ENCODE results near the gene SAMHD1.
"Not testable (repeated sequence)": the region's sequence is repeated elsewhere in the genome, so short reads cannot be mapped to it uniquely, and the experiment has no call there.

The SAMHD1 gene

GRCh38 chr20:36854348-36855240 is 96.9 kb downstream of the SAMHD1 start:
- no peak for DNase-seq (ENCODE audit: low read depth in 2 of 2)

DNA sequence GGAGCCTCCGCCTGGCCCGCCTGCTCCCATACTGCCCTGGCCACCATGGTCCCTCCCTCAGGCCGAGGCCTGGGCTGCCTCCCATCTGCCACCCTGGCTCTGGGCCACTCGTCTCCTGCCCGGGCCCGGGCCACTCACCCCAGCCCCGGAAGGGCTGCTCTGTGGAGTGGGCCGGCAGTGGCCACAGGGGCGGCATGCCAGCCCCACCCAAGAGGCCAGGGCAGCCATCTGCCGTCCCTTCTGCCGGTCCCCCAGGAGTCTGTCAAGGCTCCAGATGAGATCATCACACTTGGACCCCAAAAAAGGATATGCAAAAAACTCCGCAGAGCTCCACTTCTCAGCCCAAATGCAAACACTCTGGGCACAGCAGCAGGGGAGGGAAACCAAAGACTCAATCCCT is 99.3 kb downstream of the SAMHD1 start:
- DNase-seq (ENCODE audit: low read depth in 2 of 2): no peak

GRCh38 chr20:36851490-36851889 is 100.0 kb downstream of the SAMHD1 start:
- DNase-seq (ENCODE audit: low read depth in 2 of 2): no peak

DNA sequence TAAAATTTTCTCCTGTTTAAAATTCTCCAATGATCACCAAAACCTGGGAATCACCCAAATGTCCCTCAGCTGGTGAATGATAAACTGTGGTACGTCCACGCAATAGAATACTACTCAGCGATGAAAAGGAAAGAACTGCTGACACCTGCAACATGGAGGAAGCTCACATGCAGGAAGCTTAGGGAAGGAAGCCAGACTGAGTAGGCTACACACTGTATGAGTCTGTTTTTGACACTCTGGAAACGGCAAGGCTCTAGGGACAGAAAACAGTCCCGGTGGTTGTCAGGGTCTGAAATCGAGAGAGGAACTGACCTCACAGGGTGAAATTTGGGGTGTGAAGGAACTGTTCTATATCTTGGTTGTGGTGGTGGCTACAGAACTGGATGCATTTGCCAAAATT is 100.7 kb downstream of the SAMHD1 start:
- no peak for DNase-seq (ENCODE audit: low read depth in 2 of 2)

- no peak for DNase-seq (ENCODE audit: low read depth in 2 of 2)
Measured at GRCh38 chr20:36849333-36850065, 102.0 kb downstream of the SAMHD1 start.

DNA sequence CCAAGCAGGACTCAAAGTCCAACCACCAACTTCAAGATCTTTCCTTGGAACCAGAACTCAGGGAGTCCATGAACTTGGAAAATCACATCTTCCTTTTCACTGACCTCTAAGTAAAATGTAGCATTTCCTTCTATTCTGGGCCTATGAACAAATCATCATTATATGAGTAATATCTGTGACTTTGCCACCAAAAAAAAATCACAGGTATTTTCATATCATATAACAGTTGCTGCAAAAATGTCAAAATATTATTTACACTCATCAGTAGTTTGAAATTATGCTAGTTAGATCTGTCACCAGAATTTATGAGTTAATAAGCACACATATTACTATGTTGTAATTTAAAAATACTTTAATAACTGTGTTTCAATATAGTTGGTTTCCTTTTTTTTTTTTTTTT is 102.8 kb downstream of the SAMHD1 start:
- no peak for DNase-seq (ENCODE audit: low read depth in 2 of 2)

DNA sequence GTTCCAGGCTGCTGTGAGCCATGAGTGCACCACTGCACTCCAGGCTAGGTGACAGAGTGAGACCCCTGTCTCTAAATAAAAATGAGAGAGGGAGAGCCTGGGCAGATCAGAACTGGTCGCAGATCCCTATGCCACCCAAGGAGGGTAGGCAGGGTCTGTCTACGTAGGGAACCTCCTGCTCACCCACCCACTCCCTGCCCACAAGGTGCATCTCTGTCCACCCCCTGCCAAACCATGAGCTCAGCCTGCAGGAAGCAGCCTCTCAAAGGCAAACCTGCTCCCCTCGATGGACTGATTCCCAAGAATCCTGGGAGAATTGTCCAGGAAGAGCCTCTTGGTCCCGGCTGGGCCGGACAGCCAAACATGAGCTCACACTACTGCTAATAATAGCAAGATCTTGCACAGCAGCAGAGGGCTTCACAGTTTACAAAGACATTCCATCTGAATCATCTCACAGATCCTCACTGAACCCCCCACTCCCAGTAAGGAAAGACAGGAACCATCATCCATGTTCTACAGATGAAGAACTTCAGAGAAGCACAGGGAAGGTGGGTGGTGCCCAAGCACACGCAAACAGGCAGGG is 103.3 kb downstream of the SAMHD1 start:
- DNase-seq (ENCODE audit: low read depth in 2 of 2): no peak

GRCh38 chr20:36847710-36848040 is 103.8 kb downstream of the SAMHD1 start:
- no peak for DNase-seq (ENCODE audit: low read depth in 2 of 2)

DNA sequence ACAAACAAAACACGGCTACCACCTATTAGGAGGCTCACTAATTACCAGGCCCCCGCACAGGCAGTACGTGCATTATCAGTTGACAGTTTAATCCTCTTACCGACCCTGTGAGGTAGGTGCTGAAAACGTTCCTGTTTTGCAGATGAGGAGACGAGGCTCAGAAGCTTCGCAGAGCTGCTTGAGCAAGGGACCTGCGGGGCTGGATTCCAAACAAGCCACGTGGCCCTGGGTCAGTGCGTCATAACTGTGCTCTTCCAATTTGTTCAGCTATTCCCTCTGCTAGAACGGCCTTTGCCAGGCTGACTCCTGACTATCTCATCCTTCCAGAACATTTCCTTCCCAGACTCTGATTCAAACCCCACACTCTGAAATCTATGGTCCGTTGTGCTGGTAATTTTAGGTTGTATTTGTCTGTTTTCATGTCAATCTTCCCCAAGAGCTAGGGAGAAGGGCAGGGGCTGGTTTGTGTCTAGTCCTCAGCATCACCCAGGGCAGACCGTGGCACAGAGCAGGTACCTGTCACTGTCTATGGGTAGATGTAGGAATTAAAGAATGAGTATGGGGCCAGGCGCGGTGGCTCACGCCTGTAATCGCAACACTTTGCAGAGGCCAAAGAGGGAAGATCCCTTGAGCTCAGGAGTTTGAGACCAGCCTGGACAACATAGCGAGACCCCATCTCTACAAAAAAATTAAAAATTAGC is 104.3 kb downstream of the SAMHD1 start:
- no peak for DNase-seq (ENCODE audit: low read depth in 2 of 2)

GRCh38 chr20:36845288-36845971 is 106.1 kb downstream of the SAMHD1 start:
- DNase-seq (ENCODE audit: low read depth in 2 of 2): no peak

GRCh38 chr20:36841030-36841429 is 110.5 kb downstream of the SAMHD1 start:
- not testable (repeated sequence) for DNase-seq (ENCODE audit: low read depth in 2 of 2)
